NCI-H510A treated with DMSO at 0.1 percent for 48 hours (cell line): Measurements from ENCODE around the gene MIER2.
"Not testable (repeated sequence)": the region's sequence is repeated elsewhere in the genome, so short reads cannot be mapped to it uniquely, and the experiment has no call there.

ENCODE experiments used
- DNase-seq: peaks from one replicate; lab custom pipeline; 2025; lab: John Stamatoyannopoulos, UW

MIER2 gene

DNA sequence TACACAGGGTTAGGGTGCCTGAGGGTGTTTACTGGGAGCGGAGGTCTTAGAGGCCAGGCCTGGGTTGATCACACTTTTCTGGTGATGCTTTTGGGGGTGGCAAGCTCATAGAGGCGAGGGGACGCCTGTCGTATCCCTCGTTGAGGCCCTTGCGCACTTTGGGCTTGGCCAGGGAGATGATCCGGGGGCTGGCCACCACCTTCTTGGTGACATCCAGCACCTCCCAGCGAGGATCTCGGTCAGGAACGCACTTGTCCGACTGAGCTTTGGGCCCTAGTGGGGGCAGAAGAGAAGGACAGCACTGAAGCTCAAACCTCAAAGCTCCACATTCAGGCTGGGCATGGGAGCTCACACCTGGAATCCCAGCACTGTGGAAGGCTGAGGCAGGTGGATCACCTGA lies 17.6 kb upstream of the MIER2 start:
- DNase-seq = no peak

DNA sequence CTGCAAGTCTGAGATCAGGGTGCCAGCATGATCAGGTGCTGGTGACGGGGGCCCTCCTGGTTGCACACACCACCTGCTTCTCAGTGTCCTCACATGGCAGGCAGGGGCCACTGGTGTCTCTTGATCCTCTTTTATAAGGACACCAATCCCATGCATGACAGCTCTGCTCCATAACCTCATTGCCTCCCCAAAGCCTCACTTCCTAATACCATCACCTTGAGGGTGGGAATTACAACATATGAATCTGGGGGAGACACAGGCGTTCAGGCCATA lies 15.0 kb upstream of the MIER2 start:
- no peak for DNase-seq

DNA sequence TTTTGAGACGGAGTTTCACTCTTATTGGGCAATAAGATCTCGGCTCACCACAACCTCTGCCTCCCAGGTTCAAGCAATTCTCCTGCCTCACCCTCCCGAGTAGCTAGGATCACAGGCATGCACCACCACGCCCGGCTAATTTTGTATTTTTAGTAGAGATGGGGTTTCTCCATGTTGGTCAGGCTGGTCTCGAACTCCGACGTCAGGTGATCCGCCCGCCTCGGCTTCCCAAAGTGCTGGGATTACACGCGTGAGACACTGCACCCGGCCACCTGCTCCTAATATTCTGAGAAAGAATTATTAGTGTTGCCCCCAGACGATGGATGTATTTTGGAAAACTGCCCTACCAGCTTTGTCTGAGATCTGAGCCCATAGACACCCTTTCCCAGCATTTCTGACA lies 10.9 kb upstream of the MIER2 start:
- not testable (repeated sequence) for DNase-seq

DNA sequence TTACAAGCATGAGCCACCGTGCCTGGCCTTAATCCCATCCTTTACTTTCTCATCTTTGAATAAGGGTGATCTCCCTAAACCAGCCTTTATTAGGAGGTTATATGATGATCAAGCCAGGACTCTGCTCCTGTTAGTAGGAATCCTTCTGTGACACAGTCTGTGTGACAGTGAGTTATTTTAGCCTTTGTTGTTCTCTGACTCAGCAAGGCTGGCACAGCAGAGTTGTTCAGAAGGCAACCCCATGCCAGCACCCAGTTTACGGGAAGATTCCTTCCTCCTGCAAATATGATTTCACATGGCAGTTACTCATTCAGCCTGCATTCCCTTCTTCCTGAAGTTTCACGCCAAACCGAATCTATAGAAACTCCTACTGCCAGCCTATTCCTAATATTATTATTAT lies 10.5 kb upstream of the MIER2 start:
- no peak for DNase-seq

DNA sequence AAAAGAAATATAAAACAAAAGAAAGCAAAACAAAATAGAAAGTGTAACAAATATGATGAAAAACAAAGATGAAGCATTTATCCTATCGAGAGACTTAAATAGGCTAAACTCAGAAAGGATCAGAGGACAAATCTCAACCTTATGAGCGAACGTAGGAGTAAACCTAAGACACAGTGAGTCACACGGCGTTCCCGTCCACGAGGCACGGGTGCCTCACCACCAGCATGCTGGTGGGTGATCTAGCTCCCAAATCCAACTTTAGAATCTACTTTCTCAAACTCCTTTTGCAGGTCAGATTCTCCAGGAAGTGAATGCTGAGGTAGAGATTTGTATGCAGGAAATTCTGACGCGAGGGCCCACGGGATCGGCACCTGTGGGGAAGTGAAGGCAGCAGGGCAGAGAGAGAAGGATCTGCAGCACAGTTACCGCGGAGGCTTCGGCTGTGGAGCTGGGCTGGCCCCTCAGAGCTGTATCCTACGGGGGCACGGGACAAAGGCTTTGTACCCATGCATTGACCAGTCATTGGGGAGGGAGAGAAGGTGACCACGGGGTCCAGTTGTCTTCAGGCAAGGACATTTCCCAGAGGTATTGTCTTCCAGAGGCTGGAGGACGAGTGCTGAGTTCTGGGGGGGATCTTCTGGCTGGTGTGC lies 7.5 kb upstream of the MIER2 start:
- no peak for DNase-seq

DNA sequence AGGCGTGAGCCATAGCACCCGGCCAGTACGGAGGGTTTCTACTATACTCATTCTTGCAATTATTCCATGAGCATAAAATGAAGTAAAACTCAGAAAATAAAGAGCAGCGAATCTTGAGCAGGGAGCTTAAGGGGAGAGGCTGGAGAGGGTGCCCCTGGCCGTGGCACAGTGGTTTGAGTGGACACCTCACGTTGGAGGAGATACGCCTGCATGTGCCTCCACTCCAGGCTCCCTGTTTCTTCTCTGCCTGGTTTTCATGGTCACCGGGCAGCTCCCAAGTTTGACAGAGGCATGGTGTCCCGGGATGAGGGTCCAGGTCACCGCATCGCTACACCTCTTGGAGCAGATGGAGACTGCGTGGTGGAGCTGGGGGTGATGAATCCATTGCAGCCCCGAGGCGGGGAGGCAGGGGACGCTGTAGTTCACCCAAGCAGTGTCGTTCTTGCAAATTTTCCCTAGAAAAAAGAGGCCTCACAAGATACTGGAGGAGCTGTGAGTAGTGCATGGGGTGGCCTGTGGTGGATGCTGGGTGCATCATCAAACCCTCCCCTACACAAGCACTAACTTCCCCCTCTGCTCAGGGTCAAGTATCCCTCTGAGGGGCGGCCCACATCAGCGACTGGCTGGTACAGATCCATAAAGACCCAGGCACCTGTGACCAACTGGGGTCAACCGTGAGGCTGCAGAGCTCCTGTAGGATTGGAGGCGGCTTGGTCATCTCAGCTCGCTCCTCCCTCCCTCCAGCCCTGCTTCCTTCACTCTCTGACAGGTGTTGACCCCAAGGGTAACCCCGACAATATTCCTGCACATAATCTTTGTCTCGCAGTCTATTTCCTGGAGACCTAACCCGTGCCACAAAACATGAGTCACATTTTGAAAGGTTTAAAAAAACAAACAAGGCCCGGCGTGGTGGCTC lies 3.6 kb upstream of the MIER2 start:
- no peak for DNase-seq

DNA sequence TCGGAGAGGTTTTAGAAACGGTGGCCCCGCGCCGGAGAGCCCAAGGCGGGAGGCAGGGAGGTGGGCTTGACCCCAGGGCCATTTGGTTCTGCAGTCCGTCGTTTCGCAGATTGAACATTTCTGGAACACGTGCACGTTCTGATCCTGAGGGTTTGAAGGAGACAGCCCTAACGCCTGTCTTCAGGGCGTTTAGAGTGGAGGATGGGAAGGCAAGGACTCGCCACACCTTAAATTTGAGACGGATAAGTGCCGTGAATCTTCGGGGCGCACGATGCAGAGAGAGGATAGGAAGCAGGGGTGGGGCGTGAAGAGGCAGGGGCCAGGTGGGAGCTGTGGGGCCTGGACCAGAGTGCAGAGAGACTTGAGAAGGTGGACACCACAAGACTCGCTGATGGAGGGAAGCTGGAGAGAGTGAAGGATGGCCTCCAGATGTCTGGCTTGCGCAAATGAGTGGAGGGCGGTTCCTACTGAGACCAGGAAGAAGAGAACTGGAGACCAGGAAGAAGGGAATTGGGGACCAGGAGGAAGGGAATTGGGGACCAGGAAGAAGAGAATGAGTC lies 804 bp upstream of the MIER2 start:
- DNase-seq = no peak

DNA sequence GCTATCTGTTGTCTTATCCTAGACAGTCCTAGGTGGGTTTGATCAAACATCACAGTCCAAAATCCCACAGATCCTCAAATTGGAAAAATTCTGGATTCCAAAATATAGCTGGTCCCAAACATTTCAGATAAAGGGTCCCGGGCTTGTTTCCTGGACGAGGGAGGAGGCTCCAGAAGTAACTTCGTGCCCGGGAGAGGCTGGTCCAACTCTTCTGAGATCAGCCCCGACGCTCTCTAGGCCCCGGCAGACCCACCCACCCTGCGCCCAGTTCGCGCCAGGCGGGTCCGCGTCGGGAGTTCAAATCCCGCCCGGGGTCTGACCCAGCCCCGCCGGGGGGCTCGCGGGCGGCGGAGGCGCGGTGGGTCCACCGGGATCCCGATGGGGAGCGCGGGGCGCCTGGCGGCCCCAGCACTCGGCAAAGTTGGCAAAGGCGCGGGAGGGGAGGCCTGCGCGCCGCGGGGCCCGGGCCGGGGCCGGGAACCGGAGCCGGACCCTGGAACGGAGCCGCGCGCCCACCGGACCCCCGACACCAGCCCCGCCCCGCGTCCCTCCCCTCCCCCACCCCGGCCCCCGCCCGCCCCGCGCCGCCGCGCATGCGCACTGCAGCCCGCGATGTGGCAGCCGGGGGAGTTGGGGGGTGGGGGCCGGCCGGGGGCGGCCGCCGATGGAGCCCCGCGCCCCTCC lies 513 bp downstream of the MIER2 start:
- peak; percentile 22 for DNase-seq

DNA sequence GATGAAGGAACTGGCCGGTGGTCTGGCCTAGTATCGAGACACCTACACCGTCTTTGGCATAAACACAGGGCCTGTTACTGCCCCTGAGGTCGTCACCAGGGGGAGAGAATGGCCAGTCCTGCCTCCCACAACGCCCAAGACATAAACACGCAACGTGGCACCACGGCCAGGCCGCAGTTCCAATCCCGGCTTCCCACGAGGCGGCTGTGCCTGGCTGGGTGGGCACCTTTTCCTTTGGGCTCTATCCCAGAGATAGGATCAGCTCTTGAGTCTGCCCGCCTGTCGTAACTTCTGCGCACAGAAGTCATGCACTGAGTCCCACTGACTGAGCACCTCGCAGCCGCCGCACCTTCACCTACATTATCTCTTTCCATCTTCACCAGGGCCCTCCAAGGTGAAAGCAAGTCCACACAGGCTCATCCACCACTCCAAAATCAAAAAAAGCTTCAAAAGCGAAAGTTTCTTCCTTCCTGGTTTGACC lies 1.1 kb downstream of the MIER2 start:
- DNase-seq = no peak

DNA sequence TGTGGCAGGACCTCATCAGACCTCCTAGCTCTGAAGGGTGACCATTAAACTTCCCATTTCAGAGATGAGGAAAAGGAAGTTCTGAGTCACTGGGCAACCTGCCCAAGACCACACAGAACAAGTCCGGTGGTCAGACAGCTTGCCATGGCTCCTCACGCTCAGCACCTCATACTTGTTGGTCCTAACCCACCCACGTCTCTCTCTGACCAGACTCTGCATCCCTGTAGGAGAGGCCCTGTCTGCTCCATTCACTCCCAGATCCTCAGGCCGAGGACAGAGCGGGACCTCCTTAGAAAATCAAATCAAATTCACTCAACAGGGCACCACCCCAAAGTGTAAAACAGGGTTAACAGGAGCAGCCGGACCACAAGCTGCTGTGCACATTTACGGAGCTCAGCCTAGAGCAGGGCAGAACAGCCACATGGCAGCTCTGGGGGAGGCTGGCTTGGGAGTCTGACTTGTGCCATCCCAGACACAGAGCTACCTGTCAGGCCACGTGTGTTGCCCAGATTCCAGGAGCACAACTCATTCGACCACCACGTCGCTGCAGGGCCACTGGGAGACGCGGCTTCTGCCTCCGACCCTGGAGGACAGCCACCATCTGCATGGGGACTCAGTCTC lies 1.7 kb downstream of the MIER2 start:
- DNase-seq = no peak

DNA sequence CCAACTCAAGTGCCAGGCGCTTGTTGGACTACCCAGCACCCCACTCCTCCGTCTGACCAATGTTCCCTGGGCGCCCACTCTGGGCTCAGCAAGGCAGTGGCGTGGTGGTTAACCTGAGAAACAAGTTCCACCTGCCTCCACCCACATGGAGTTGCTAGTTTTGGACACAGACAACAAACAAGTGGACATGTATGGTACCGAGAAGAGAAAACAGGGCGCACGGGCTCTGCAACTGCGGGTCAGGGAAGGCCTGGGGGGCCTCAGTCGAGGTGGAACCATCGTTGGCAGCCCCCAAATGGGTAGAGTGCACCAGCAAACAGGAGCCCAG lies 2.5 kb downstream of the MIER2 start:
- DNase-seq = no peak

DNA sequence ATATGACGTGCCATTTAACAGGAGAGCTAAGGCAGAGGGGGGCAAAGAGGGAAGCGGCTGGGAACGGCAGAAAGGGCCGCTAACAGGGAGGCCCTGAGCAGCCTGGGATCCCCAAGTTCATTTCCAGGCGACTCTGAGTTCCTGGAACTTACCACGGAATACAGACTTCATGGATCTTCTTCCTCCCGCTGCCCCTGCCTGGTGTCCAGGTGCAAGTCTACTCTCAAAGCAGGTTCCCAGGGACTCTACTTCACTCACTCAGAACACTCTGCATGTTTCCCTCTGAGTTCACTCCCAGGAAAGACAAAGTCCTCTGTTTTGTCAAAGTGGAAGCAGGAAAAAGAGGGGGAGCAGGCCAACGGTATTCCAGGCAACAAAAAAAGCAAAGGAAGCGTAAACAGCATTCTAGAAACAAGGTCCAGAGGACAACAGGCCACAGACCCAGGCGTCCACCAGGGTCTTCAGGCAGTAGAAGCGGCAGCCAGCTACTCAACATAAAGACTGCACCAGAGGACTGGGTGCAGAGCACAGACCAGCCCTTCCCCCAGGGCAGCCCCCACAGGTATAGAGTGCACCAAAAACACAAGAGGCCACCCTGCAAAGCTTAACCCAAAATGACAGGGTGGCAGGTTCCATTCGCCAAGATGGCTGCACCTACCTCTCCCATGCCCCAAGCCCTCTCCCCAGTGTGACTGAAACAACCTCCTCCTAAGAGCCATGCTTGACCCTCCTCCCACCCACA lies 3.0 kb downstream of the MIER2 start:
- no peak for DNase-seq

DNA sequence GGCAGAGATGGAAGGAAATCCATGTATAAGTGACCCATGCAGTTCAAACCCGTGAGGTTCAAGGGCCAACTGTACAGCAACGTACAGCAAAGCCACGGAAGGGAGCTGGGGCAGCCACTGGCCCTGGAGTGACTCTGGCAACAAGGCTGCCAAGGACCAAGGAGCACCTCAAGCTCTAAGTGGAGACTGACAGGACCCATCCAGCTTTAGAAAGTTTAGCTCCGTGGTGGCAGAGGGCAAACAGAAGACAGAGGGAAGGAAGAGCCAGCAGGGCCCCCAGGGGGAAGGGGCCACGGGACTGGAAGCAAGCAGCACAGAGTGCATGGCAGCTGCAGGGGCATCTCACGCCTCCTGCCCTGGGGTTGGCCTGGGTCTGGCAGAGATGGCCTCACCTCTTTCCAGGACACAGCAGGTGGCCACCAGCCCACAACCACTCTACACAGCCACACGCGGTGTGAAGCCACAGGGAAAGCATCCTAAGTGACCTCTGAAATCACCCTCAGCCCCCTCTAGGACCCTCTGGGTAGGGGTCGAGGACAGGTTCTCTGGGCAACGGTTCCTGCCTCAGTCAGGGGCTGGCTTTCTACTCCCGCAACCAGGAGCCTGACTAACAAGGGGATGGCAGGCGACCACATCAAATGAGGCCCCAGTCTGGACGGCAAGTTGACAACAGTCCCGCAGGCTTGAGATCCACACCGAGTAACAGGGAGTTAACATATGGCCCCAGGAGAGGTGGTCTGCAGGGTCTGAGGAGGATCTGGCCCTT lies 3.8 kb downstream of the MIER2 start:
- no peak for DNase-seq

DNA sequence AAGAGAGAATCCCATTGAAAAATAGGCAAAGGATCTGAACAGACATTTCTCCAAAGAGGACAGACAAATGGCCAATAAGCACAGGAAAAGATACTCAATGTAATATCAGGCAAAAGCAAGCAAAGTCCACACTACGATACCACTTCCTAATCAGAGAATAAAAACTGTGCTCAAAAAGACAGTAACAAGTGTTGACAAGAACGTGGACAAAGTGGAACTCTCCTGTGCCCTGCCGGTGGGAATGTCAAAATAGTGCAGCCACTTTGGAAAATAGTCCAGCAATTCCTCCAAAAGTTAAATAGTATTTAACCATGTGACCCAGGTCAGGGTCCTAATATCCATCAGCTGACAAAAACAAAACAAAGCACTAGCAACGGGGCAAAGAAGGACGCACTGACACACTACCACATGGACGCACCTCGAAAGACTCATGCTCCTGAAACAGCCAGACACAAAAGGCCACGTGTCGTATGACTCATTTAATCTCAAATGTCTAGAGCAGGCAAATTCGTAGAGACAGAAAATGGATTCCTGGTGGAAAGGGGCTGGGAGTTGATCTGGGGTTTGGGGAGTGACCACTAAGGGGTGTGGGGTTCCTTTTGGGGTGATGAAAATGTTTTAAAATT lies 5.2 kb downstream of the MIER2 start:
- DNase-seq = no peak

DNA sequence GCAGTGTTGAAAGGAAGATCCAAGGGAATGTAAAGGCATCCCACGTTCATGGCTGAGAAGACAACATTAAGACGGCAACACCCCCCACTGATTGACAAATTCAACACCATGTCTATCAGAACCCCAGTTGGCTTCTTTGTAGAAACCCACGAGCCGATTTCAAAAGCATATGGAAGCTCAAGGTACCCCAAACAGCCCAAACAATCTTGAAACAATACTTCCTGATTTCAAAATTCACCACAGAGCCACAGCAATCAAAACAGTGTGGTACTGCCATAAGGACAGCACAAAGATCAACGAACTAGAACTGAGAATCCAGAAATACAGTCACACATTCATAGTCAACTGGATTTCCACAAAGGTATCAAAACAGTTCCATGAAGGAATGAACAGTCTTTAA lies 6.2 kb downstream of the MIER2 start:
- no peak for DNase-seq

DNA sequence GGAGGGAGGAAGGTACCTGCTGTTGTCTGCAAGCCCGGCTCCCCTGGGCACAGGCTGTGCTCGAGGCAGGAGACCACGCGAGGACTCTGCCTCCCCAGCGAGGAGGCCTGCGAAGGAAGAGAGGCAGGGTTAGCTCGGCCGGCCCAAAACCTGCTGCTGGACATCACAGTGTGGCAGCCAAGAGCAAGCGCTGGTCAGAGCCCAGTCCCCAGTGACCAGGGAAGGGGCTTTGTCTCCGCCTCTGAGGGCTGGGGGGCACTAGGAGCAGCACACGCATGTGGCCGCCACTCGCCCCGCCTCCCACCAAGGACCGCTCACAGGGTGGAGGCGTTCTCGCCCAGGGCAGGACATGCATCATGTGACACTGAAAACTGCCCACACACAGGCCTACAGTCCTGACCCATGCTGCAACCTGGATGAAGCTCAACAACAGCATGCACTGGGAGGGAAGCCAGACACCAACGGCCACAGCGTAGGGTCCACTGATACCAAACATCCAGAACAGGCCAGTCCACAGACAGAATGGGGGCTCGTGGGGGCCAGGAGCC lies 8.5 kb downstream of the MIER2 start:
- DNase-seq = no peak

DNA sequence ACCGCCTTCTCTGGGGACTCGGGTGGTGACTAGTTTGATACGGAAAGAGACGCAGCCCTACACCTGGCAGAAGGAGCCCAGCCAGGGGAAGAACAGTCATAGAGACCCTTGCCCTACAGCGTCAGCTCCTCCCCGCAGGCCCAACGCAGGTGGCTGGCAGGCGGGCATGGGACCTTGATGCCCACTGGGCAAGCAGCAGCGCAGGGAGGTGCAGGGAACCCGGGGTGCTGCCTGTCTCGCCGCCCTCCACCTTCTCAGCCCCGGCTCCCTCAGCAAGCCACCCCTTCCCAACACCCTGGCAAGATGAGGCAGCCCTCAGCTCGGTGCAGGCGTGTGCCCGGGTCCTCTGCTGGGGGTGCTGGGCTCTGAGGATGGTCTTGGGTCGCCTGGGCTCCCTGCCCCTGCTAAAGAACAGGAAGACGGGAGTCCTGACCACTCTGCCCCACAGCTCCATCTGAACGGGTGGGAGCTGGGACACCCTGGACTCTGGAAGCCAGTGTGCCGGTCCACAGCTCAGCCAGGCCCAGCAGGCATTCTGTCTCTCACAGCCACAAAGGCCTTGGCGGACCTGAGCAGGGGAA lies 9.0 kb downstream of the MIER2 start:
- DNase-seq = no peak

DNA sequence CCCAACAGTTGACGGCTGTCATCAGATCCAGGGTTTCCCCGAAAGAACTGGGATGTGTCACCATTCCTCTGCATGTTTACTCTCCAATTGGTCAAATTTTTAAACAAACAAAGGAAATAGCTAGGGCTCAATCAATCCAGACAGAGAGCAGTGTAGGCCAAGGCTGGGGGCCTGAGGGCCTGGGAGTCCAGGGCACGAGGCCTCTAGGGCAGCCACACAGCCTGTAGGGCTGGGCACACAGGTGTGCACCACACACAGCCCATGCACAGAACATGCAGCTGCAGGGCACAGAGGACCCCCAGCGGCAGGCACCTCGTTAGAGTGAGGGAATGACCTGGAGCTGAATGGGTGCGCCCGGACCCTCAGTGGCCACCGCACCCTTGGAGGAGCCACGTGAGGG lies 9.5 kb downstream of the MIER2 start:
- DNase-seq = no peak

DNA sequence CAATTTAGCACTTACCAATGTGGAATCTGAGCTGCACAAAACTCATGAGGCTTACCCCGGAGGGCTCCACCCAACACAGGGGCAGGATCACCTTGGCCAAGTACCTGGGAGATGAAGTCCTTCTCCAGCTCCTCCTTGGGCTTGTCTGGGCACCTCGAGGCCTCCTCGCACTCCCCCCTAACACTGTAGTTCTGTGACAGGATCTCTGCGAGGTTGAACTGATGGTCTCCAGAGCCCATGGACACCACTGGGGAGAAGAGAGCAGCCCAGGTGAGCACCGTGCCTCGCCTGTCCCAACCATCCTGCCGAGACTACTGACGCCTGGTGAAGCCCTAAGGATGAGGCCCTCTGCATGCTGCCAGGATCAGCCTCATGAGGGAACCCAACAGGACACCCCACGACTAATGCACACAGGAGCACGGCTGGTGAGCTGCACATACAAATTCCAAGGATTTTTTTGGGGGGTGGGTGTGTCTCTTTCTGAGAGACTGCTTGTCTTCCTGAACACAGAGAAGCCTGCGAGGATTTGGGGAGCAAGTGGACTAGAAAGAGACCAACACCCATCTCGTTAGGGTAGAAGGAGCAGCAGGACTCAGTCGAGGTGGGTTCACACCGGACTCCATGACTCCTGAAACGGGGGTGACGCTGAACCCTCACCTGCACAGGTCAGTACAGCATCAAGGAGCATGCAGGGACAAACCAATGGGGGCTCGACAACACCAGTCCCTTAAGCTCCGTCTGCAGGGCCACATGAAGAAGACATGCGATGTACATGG lies 10.1 kb downstream of the MIER2 start:
- DNase-seq = no peak
